Mucosa of gallbladder (tissue), 1 donor: Measurements from ENCODE around the gene RAB1A. TPM values are rescaled to one million over a fixed set of nuclear protein-coding genes. Genes with fewer than 3 reads are reported as not detected.
"Not testable (repeated sequence)": the region's sequence is repeated elsewhere in the genome, so short reads cannot be mapped to it uniquely, and the experiment has no call there.

Source experiments
- DNase-seq: peaks from one replicate; pipeline ENCODE4 v3.0.0-alpha.2; 2020; ENCODE audit warnings: low spot score
- total RNA-seq: library from RNA; stranded (reverse); gene quantifications from one replicate; pipeline ENCODE4 v1.2.1, GENCODE V29; 2021
- donor health status: DM: no; HTN: no; CAD: no.

RAB1A gene
- total RNA-seq, result 139 TPM

GRCh38 chr2:65129826-65130663 is at the start of gene RAB1A:
TSS of gene RAB1A (minus strand) at chr2:65130106. CDS start at chr2:65129915, 191 bp downstream.
- DNase-seq, result peak; percentile 99

GRCh38 chr2:65177751-65178442 is 48.0 kb upstream of the RAB1A start:
- no peak for DNase-seq

GRCh38 chr2:65175894-65176530 is 46.1 kb upstream of the RAB1A start:
- DNase-seq, result no peak

GRCh38 chr2:65174031-65174430 is 44.1 kb upstream of the RAB1A start:
- not testable (repeated sequence) for DNase-seq

- DNase-seq, result no peak
Measured at GRCh38 chr2:65172994-65173790, 43.3 kb upstream of the RAB1A start.

- not testable (repeated sequence) for DNase-seq
Measured at GRCh38 chr2:65170611-65171477, 40.9 kb upstream of the RAB1A start.

GRCh38 chr2:65169760-65170136 is 39.8 kb upstream of the RAB1A start:
- DNase-seq, result no peak

GRCh38 chr2:65165558-65165957 is 35.7 kb upstream of the RAB1A start:
- no peak for DNase-seq

GRCh38 chr2:65164426-65164891 is 34.6 kb upstream of the RAB1A start:
- peak; percentile 21 for DNase-seq

GRCh38 chr2:65161551-65162100 is 31.7 kb upstream of the RAB1A start:
- no peak for DNase-seq

- DNase-seq, result no peak
Measured at GRCh38 chr2:65159906-65160305, 30.0 kb upstream of the RAB1A start.

GRCh38 chr2:65159261-65159660 is 29.4 kb upstream of the RAB1A start:
- DNase-seq, result no peak

- no peak for DNase-seq
Measured at GRCh38 chr2:65158557-65158956, 28.7 kb upstream of the RAB1A start.

GRCh38 chr2:65157856-65158255 is 27.9 kb upstream of the RAB1A start:
- DNase-seq, result not testable (repeated sequence)

- DNase-seq, result no peak
Measured at GRCh38 chr2:65156041-65156440, 26.1 kb upstream of the RAB1A start.

- DNase-seq, result no peak
Measured at GRCh38 chr2:65153515-65153914, 23.6 kb upstream of the RAB1A start.

GRCh38 chr2:65146078-65146477 is 16.2 kb upstream of the RAB1A start:
- no peak for DNase-seq

- DNase-seq, result no peak
Measured at GRCh38 chr2:65144571-65144970, 14.7 kb upstream of the RAB1A start.

GRCh38 chr2:65142515-65142914 is 12.6 kb upstream of the RAB1A start:
- no peak for DNase-seq

- DNase-seq, result no peak
Measured at GRCh38 chr2:65137197-65137775, 7.4 kb upstream of the RAB1A start.
